NT2/D1 (cell line): Measurements from ENCODE around the gene DCANP1.

ENCODE experiments used
- SUZ12 ChIP-seq: IDR thresholded peaks from 2 replicates; pipeline ENCODE4 v1.6.1; 2011; ENCODE audit not compliant: insufficient read length, insufficient read depth; ENCODE audit errors: extremely low read depth
- YY1 ChIP-seq: IDR thresholded peaks from 2 replicates; pipeline ENCODE4 v1.6.1; 2011; ENCODE audit not compliant: insufficient read length, insufficient read depth

- TF ChIP-seq YY1 (no peak), SUZ12 (peak; percentile 35)
Observed at GRCh38 chr5:135490245-135491037, 43.3 kb upstream of the DCANP1 start.
